GM10266 (cell line): Measurements from ENCODE around the gene SDS.

Experiments
- DNase-seq: peaks from one replicate; pipeline ENCODE4 v3.0.0; 2012; ENCODE audit errors: extremely low spot score
- TF ChIP-seq, protein P1 (sequence below): IDR thresholded peaks from 2 replicates; pipeline ENCODE4 v1.5.1; 2012; ENCODE audit warnings: mild to moderate bottlenecking, low read depth; ENCODE audit not compliant: control insufficient read depth, insufficient read depth; ENCODE audit errors: missing control alignments

Gene SDS

DNA sequence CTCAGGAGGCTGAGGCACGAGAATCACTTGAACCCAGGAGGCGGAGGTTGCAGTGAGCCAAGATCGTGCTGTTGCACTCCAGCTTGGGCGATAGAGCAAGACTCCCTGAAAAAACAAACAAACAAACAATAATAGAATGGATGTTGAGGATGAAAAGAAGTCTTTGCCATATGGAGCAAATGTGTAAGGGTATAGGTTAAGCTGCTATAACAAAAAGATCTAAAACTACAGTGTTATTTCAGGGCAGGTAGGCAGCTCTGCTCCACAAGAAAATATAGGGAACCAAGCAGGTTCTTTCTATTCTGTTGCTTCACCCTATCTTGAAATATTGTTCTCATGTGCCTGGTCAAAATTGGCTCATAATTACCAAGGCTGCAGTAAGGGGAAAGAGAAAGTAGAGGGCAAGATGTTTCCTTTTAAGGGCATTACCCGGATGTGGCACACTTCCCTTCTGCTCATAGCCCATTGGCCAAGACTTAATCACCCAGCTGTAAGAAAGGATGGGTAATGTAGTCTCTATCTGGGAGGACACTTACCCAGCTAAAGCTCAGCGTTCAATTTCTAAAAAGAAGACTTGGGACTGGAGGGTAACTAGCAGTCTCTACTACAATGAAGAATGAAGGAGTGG is 42.0 kb upstream of the SDS start:
- no peak for DNase-seq
- TF ChIP-seq, protein P1, sequence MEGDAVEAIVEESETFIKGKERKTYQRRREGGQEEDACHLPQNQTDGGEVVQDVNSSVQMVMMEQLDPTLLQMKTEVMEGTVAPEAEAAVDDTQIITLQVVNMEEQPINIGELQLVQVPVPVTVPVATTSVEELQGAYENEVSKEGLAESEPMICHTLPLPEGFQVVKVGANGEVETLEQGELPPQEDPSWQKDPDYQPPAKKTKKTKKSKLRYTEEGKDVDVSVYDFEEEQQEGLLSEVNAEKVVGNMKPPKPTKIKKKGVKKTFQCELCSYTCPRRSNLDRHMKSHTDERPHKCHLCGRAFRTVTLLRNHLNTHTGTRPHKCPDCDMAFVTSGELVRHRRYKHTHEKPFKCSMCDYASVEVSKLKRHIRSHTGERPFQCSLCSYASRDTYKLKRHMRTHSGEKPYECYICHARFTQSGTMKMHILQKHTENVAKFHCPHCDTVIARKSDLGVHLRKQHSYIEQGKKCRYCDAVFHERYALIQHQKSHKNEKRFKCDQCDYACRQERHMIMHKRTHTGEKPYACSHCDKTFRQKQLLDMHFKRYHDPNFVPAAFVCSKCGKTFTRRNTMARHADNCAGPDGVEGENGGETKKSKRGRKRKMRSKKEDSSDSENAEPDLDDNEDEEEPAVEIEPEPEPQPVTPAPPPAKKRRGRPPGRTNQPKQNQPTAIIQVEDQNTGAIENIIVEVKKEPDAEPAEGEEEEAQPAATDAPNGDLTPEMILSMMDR: no peak

DNA sequence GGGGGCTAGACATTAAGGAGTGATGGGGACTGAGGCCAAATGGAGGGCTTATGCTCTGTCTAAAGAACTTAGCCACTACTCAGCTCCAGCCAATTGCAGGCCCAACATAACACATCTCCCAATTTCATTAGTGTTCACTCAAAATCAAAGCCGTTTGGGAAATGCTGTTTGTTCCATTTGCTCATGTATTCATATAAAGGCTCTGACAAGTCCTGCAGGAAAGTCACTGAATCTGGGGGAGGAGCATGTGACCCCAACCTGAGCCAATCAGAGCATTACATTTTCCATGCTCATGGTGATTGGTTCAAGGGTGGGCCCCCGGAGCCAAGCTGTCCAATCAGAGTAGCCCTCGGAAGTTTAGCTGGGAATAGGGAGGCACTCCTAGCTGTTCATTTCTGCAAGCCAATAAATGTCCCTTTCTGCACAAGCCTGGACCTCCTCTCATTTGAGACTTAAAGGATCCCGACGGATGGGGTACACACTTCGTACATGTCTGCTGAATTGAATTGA is 39.4 kb upstream of the SDS start:
- TF ChIP-seq, protein P1: no peak
- DNase-seq: no peak

DNA sequence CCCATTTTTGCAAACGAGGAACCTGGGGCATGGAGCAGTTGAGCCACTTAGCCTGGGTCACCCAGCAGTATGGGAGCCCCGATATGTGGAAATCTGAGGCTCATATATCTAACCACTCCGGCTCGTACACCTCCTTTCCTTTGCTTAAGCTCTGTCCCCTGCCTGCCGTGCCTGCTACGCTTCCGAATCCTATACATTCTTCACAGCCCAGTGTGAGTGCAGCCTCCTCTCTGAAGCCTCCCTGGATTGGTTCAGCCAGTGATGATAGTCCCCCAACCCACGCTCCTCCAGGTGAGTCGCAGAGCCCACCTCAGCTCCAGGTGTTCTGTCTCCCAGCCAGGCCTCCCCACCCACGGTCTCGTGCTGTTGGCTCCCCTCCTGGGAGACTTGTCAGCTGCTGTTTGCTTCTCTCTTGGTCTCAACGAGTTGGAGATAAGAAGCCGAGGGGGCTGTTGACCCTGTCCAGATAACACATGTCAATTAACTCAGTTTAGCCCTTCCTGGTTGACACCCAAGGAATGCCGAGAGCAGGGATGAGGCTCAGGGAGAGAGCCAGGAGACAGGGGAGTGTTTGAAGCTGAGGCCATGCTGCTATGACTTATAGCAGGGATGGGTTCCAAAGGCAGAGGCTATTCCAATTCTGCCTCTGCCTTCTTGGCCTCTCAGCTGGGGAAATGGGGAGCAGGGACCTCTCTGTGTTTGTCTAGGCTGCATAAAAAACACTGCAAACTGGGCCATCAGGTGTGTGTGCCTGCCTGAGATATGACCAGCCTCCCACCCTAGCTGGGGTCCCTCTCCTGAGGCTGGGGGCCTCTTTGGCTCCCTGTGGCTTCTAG is 37.5 kb upstream of the SDS start:
- no peak for DNase-seq
- TF ChIP-seq, protein P1: no peak

DNA sequence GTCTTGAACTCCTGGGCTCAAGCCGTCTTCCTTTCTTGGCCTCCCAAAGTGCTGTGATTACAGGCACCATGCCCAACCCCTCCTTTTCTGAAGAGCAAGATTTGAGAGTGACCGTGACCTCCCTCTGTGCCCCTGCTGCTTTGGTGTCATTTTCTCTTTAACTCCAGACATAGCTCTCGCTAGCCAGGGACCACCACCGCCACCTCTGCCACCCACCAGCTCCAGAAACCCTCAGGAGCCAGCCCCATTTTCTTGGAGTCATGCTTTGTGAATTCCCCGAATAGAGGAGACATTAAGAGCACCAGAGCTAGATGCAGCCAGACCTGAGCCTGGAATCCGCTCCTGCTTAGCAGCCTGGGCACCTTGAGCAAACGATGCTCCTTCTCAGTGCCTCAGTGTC is 36.6 kb upstream of the SDS start:
- TF ChIP-seq, protein P1: no peak
- DNase-seq: no peak

DNA sequence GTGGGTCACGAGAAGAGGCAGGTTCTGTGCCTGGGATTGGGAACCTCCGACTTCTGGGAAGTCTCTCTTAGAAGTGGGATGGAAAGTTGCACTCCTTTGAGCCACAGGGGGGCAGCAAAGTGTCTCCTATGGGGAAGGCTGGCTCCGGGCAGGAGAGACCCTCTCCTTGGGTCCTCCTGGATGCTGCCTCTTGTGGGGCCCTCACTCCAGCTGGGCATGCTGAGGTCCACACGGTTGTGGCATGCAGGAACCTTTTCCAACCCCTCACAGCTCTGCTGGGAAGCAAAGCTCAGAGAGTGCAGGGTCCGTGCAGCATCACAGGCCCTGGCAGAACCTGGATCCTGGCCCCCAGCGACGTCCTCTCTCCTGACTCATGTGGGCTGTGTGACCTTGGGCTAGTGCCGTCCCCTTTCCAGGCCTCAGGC is 35.9 kb upstream of the SDS start:
- TF ChIP-seq, protein P1: peak; percentile 56
- peak; percentile 54 for DNase-seq

DNA sequence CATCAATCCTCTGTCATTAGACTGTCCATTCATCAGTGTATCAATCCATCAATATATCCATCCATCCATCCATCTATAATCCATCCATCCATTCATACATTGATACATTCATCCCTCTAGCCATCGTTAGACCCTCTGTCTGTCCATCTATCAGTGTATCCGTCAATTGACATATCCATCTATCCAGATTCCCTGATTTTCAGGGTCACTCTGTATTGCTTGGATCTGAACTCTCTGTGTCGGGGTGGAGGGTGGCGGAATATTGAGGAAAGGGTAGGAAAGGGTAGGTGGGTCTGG is 35.6 kb upstream of the SDS start:
- TF ChIP-seq, protein P1: no peak
- no peak for DNase-seq
